ENCODE results near the gene CADPS.

DNA sequence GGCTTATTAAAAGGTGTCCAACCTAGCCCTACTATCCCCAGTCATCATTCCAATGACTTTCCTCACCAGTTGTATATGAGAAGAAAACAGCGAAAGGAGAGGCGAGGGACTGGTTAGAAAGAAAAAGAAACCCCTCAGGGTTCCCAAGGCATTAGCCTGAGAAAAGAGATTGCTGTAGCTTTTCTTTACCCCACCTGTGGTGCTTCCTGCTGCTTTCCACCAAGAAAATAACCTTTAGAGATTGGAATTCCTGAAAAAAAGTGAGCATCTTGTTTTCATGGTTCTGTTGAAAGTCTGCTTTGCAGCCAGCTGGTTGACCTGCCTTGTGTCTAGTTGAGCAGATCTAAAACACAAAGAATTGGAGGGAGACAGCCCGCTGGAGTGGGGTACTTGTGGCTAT, 196.4 kb downstream of the CADPS start:
- TF ChIP-seq, protein P1, sequence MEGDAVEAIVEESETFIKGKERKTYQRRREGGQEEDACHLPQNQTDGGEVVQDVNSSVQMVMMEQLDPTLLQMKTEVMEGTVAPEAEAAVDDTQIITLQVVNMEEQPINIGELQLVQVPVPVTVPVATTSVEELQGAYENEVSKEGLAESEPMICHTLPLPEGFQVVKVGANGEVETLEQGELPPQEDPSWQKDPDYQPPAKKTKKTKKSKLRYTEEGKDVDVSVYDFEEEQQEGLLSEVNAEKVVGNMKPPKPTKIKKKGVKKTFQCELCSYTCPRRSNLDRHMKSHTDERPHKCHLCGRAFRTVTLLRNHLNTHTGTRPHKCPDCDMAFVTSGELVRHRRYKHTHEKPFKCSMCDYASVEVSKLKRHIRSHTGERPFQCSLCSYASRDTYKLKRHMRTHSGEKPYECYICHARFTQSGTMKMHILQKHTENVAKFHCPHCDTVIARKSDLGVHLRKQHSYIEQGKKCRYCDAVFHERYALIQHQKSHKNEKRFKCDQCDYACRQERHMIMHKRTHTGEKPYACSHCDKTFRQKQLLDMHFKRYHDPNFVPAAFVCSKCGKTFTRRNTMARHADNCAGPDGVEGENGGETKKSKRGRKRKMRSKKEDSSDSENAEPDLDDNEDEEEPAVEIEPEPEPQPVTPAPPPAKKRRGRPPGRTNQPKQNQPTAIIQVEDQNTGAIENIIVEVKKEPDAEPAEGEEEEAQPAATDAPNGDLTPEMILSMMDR (IDR thresholded peaks at IDR 0.05), result no peak
- no peak for TF ChIP-seq ZFX (IDR thresholded peaks at IDR 0.05; ENCODE audit: borderline replicate concordance)

Data from 22Rv1 (cell line).